SK-N-SH (cell line): ENCODE data around the gene PSME4.

Experiments used
- CTCF ChIP-seq: fragments of 200-600 bp; sonication (generic); IDR thresholded peaks from 2 replicates; pipeline ENCODE4 v1.6.1; 2017; ENCODE audit warnings: antibody characterized with exemption, mild to moderate bottlenecking, moderate library complexity
- EZH2phosphoT487 ChIP-seq: fragments of 200-600 bp; sonication (generic); IDR thresholded peaks from 2 replicates; pipeline ENCODE4 v1.6.1; 2017; ENCODE audit warnings: low read depth, mixed run types, mild to moderate bottlenecking, antibody characterized with exemption, moderate library complexity, borderline replicate concordance
- MXI1 ChIP-seq: IDR thresholded peaks from 2 replicates; pipeline ENCODE4 v1.6.1; 2012; ENCODE audit warnings: mild to moderate bottlenecking, low read depth, low read length, improper control_type of control experiment
- POLR2AphosphoS5 ChIP-seq: IDR thresholded peaks from 2 replicates; pipeline ENCODE4 v1.6.1; 2012; ENCODE audit warnings: low read depth, low read length
- REST ChIP-seq: IDR thresholded peaks from 2 replicates; pipeline ENCODE4 v1.6.1; 2012; ENCODE audit warnings: mild to moderate bottlenecking, low read depth, low read length, moderate library complexity
- RXRA ChIP-seq: IDR thresholded peaks from 2 replicates; pipeline ENCODE4 v1.4.0; 2012; ENCODE audit warnings: low read depth, mild to moderate bottlenecking, borderline replicate concordance
- SIN3A ChIP-seq: IDR thresholded peaks from 2 replicates; pipeline ENCODE4 v1.6.1; 2012; ENCODE audit warnings: low read depth, mild to moderate bottlenecking, low read length, moderate library complexity, borderline replicate concordance
- TEAD4 ChIP-seq: IDR thresholded peaks from 2 replicates; pipeline ENCODE4 v1.4.0; 2012; ENCODE audit warnings: mild to moderate bottlenecking, borderline replicate concordance; ENCODE audit not compliant: insufficient read depth
- USF1 ChIP-seq: IDR thresholded peaks from 2 replicates; pipeline ENCODE4 v1.4.0; 2012; ENCODE audit warnings: low read depth, borderline replicate concordance

GRCh38 chr2:53877556-53877955, 93.2 kb downstream of the PSME4 start:
- TF ChIP-seq REST (no peak), CTCF (no peak), SIN3A (no peak), TEAD4 (no peak), EZH2phosphoT487 (no peak), POLR2AphosphoS5 (no peak), RXRA (no peak), USF1 (no peak), MXI1 (no peak)
